GM19324 (cell line): Measurements from ENCODE around the gene DSTYK.

Source experiments
- ATAC-seq: cut with Tn5 transposase; IDR thresholded peaks from one replicate; pipeline ENCODE4 v1.9.1; 2021; ENCODE audit warnings: mild to moderate bottlenecking, moderate library complexity; ENCODE audit not compliant: unreplicated experiment, low FRiP score

Gene DSTYK, protein sequence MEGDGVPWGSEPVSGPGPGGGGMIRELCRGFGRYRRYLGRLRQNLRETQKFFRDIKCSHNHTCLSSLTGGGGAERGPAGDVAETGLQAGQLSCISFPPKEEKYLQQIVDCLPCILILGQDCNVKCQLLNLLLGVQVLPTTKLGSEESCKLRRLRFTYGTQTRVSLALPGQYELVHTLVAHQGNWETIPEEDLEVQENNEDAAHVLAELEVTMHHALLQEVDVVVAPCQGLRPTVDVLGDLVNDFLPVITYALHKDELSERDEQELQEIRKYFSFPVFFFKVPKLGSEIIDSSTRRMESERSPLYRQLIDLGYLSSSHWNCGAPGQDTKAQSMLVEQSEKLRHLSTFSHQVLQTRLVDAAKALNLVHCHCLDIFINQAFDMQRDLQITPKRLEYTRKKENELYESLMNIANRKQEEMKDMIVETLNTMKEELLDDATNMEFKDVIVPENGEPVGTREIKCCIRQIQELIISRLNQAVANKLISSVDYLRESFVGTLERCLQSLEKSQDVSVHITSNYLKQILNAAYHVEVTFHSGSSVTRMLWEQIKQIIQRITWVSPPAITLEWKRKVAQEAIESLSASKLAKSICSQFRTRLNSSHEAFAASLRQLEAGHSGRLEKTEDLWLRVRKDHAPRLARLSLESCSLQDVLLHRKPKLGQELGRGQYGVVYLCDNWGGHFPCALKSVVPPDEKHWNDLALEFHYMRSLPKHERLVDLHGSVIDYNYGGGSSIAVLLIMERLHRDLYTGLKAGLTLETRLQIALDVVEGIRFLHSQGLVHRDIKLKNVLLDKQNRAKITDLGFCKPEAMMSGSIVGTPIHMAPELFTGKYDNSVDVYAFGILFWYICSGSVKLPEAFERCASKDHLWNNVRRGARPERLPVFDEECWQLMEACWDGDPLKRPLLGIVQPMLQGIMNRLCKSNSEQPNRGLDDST

DNA sequence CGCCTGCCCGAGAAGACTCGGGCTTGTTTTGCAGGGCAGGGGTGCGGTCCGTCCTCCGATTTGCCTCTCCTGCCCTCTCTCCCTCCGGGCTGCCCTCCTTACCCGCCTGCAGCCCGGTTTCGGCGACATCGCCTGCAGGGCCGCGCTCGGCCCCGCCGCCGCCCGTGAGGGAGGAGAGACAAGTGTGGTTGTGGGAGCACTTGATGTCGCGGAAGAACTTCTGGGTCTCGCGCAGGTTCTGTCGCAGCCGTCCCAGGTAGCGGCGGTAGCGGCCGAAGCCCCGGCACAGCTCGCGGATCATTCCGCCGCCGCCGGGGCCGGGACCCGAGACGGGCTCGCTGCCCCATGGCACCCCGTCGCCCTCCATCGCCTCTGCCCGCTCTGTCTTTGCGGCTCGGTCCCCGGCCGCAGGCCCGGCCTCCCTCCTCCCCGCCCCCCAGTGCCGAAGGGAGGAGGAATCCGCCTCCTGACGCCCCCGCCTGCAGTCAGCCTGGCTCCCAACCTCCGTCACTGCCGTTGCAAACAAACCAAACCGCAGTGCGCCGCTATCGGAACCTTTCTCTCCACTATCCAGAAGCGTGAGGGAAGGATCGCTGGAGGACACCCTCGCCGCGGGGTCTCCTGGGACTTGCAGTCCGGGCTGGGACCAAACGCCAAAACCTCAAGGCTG lies at the start of gene DSTYK:
TSS of gene DSTYK (minus strand) at position 534 of the 670 bp plus-strand sequence. CDS start at position 367, 167 bp downstream.
- ATAC-seq, result peak; percentile 89

DNA sequence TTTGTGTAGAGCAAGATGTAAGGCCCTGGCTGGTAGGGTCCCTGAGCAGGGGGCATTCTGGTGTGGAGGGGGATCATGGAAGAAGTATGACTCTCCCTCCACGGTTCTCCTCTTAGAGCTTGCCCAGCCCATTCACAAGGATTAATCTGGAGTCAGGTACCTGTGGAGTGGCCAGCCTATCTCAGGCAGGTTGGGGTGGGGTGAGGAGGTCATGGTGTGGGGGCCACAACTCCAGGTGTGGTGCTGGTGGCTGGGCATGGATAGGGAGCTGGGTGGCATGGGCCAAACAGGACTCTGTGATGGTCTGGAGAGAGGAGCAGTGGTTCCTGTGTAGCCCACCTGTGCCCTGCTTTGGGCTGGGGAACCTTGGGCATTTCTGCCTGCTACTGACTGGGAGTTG lies 48.5 kb upstream of the DSTYK start:
- no peak for ATAC-seq

DNA sequence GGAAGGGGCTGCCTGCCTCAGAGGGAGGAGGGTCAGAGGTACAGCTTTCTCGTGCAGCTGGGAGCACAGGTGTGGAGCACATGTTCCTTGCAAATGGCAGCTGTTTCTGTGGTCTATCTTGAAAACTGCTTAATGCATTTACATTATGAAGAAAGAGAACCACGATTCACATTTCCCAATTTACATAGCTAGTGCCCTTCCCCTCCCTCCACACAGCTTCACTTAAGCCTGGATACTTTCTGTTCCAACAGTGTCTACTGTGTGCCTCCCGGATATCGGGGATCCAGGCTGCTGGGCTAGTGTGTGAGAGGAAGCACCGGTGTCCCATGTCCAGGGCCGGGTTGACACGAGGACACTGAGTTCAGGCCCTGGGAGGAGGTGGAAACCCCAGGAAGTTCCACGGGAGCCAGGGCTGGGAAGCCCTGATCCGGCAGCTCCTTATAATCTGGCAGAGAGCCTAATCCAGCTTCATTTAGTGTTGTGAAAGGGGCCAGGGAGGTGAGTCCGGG lies 47.9 kb upstream of the DSTYK start:
- no peak for ATAC-seq

DNA sequence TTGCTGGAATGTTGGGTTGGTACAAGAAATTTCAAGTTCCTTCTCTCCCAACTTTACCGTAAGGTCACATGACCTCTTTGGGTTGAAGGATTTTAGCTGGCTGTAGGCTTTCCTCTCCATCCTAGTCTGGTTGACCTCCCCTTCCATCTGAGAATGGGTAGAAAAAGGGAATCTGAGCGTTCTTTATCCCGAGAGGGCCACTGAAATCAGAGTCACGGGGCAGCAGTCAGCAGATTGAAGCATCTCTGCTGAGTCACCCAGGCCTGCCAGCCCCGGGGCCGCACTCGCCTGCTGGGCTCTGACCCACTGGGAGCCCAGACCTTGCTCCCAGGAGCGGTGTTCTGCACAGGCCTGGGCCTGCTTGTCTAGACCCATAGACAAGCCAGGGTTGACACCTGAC lies 47.2 kb upstream of the DSTYK start:
- no peak for ATAC-seq

DNA sequence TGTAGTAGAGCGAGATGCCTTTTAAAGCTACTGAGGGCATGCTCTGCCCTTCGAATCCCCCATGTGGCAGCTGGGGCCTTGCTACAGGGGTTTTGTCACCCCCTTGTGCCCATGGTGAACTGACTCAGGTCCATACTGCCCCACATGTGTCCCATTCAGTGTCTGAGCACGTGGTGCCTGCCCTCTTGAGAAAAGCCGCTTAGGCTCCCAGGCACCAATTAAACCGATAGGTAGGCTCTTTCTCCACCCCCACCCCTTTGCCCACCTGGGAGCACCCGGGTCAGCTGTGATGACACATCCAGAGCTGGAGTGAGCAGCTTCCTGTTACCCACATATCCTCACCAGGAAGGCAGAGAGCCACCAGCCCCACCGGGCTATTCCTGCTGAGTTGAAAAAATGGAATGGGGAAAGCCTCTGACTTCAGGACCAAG lies 46.8 kb upstream of the DSTYK start:
- ATAC-seq, result no peak

DNA sequence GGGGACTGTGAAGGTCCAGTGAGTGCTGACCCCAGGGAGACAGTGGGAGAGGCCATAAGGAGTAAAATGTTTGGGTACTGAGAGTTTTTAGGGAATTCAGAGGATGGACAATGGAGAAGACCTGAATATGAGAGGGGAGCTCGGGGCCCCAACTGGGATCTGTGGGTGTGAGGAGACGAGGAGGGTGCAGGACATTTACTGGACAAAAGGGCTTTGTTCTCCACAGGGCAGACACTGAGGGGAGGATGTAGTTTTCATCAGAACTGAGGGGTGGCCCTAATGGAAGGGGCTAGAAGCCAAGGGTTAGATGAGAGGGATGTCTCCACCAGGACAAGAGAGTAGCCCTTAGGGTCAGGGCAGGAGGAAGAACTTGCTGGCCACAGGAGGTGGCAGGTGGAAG lies 46.2 kb upstream of the DSTYK start:
- ATAC-seq, result no peak

DNA sequence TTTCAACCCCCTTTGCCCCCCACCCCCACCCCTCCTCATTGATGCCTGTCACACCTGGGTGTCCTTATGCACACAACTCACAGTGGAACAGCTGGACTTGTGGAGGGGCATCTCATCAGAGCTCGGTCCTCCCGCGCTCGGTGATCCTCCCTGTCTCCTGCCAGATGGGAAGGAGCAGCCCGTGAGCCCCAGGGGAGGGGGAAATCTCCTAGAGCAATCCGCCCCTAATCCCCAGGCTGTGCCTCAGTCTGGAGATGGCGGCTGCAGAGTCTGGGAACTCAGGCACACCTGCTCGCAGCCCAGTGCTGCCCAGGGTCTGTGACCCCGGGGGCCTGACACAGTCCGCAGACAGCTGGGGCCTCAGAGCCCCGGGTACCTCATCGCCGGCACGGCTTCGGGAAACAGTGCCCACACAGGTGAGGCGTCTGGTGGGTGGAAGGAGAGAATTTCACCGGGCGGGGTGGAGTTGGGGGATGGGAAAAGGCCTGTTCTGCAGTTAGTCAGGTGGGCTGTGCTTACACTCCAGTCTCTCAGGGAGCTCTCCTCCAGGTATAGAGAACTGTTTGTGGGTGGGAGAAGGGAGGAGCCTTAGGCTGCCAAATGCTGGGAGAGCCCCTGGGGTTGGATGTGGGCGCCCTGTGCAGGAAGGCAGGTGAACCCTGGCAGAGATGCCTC lies 45.6 kb upstream of the DSTYK start:
- no peak for ATAC-seq

DNA sequence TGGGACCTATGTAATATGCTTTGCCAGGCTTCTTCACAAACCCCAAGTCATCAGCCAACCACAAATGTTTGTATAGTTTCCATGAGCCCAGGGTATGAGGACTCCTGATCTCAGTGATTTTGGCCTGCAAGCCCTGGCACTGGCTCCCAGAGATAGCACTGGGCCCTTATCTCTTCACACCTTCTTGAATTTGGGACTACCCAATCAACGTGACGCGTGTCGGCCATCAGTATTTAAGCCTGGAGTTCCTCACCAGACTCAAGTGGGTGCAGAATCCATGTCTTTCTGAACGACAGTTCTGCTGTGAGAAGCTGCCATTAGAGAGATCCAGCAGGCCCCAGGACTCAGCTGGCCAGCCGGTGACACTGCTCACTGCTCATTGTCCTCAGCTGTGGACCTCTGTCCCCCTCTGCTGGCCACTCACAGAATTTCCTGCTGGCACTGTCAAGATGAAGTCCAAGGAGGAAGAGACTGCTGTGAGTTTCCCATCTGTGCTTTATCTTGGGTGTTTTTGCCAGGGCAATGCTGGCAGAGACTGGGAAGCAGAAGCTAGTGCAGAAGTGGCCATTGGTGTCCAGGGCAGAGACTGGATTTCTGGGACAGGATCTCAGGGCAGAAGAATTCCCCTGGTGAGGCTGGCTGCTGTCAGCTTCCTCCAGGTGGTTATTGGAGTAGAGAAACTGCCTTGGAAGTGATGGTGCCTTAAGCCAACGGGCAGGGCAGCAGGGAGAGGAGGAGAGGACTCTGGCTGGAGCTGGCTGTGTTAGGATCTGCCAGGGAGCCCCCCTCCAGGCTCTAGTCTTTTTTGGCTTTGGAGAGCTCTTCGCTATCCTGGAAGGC lies 44.7 kb upstream of the DSTYK start:
- no peak for ATAC-seq

DNA sequence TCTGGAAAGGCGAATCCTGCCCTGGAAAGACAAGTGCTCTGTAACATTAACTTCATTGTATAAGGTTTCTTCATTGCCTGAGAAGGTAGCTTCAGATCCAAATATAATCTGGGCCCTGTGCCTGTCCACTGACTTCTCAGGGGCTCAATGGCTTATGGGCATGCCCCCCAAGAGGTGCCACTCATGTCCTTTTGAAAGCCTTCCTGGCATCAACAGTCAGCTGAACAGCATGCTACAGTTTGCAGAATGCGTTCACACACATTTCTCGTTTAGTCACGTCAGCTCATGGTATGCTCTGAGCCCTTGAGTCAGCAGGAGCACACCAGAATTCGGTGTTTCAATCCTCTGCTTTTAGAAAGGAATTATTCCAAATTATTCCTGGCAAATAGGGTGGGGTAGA lies 40.1 kb upstream of the DSTYK start:
- ATAC-seq, result no peak

DNA sequence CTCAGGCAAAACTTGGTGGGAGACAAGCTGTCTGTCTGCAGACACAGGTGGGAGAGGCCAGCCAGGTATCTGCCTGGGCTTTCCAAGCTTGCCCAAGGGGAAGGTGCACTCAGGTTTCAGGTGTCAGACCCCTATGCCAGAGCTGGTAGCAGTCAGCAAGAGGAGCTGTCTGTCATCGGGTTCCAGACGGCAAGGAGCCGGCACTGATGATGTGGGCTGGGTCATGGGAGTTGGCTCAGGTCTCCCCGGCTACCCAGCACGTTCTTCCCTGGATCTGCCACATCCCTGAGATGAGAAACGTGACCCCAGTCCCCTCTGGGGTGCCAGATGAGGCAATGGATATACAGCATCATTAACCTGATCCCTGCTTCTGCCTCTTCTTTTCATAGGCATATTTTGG lies 39.2 kb upstream of the DSTYK start:
- ATAC-seq, result no peak

DNA sequence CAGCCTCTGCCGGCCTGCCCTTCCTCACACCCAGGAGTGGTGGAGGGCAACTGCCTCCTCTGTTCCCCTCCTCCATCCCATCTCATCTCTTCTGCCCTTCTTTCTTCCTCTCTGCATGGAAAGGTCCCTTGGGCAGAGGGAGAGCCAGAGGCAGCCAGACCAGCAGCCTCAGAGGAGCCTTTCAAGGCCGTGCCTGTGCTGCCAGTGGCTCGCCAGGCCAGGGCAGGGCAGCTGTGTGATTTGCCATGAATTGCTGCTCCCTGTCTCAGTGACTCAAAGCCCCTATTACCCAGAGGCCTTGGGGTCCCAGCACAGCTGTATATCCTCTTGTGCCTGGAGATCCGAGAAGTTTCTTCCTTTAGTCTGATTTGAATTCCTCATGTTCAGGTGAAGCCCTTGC lies 38.1 kb upstream of the DSTYK start:
- no peak for ATAC-seq

DNA sequence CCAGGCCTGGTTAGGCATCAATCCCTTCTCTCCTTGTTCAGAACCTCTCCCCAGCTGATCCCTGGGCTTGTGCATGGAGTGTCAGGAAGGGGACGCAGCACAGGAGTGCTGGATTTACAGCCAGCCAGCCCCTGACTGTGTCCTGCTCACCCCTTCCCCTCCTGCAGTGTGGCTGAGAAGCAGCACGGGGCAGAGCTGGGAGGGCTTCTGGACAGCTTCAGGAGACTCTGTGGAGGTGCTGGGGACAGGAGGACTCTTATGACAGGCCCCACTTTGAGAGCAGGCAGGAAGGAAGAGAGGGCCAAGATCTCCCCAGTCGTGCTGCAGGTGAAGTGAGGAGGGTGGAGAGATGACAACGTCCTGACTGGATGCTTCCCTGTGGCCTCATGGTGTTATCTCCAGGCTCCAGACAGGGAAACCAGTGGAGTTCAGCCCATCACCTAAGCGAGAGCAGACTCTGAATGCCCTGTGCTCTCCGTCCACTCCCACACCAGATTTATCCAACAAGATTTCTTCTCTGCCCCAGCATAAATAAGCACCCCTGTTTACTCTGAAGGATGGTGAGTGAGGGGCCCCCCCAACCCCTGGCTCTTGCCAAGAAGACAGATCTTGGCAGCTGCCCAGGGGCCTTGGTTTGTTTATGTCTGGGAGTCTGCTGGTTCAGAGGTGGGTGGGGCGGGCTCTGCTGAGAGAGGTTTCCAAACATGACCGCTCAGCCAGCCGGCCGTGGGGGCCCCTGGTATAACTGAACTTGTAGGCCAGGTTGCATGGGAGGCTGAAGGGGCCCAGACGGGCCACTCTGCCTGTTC lies 37.5 kb upstream of the DSTYK start:
- ATAC-seq, result no peak

DNA sequence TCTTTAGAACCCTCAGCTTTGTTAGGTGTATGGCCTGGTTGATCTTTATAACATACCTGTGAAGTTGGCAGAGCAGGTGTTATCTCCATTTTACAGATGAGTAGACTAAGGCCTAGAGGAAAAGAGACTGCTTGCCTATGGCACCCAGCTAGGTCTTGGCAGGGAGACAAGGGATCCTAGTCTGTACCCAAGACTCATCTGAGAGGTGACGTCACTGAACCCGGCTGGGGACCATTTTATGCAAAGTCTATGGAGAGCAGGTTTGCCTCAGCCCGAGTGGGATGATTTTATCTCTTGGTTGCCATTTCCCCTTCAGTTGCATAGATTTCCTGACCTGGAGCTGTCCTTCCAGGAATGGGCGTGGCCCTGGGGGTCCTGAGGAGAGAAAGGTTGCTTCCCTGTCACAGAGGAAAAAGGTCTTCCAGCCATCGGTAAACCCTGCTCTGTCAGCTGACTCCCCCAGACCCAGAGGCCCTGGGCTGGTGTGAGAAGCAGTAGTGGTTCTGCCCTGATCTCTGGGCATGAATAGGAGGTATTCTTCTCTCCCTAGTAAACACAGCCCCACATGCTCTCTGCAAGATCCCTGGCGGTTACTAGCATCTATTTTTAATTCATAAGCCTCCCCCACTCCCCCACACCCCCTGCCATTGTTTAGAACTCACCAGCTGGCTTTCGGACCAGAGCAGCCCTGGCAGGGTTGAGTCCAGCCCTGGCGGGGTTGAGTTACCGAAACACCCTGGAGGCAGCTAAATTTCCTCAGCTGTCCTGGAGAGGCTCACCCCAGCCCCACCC lies 35.8 kb upstream of the DSTYK start:
- no peak for ATAC-seq

DNA sequence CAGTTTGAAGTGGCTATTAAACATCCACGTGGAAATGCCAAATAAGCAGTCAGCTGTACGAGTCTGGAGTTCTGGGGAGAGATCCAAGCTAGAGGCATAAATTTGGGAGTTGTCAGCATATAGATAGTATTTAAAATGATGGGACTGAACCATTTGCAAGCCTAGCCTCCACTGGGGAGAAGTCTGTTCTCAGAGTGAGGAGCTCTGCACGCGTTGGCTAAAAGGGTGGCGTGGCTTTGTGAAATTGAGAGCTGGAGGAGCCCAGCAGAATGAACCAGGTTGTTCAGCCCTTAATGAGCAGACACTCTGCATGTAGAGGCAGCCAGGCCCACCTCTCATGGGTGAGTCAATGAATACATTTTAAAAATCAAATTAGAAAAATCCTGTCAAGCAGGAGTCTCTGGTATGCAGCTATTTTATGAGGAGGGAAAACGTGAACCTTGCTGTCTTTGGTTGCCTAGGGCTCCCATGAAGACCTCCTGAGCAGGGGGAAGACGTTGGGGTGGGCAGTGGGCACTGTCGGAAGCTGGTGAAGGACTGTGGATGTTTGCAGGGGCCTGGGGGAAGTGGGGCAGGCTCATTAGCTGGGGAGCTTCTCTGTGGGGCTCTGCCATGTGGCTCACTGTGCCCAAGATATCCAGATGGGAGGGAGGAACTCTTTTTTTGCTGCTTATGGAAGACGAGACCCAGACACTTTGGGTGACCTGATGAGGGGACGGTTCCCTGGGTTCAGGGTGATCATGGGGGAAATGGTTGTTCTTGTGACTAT lies 35.0 kb upstream of the DSTYK start:
- ATAC-seq, result no peak

DNA sequence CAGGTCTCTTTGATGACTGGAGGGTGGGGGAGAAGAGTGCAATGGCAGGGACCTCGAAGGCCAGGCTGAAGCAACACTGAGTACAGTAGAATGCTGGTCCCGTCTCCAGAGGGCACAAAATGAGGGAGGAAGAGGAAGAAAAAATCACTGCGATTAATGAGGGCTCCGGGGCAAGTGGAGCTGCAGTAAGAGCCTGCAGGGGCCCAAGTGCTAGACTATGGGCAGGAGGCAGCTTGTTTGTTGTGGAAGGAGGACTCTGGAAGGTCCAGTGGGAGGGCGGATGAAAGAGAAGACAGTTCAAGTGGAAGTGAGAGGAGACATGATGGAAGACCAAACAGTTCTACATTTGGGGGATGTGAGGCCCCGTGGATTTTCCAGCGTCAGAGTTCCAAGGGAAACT lies 33.6 kb upstream of the DSTYK start:
- ATAC-seq, result no peak

DNA sequence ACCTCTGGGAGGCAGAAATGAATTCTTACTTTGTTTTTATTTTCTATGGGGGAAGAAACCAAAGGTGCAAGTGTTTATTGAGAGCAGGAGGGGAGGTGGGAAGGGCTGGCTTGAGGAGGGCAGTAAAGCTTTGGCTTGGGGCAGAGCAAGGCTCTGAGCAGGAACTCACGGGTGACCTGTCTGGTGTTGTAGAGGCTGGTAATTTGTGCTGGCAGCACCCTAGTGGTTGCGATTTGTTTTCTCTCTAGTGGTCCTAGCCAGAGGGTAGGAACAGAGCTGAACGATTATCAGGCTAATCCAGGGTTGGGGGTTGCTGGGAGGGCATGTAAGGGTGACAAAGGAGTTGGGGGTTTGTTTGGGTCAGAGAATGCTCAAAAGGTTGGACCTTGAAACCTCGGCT lies 32.9 kb upstream of the DSTYK start:
- ATAC-seq, result no peak
